ENCODE data around the gene OR51F2. TPM values are rescaled to one million over a fixed set of nuclear protein-coding genes. Genes with fewer than 3 reads are reported as not detected.

The OR51F2 gene
- total RNA-seq (2014; rRNA removed; shearing (Covaris generic)) (not detected in 2 replicates), polyA plus RNA-seq (2016; fragmentation: Nextera tagmentation; extraction: Ambion mirVana) (not detected in 2 replicates)
- long read RNA-seq, result 0 reads

GRCh38 chr11:4821021-4821420 is at the start of gene OR51F2:
Gene OR51F2 (plus strand): TSS chr11:4821321. CDS start chr11:4821422, 101 bp downstream.
- no peaks in the 10 kb centered on the region for H3F3A ChIP-seq (replicated peaks; ENCODE audit: low read depth)
- H3K27me3 ChIP-seq (ENCODE audit: insufficient read depth), result no peaks in the 10 kb centered on the region
- no peak within 1 kb of the TSS for H3K27ac Mint-ChIP-seq
- no peaks in the 10 kb centered on the region for H3K27me3 Mint-ChIP-seq (ENCODE audit: insufficient read depth, low read depth, poor library complexity)
- no peak within 1 kb of the TSS for H3K27ac ChIP-seq (ENCODE audit: low read depth)
- no peaks in the 10 kb centered on the region for H4K20me1 ChIP-seq (replicated peaks; ENCODE audit: insufficient read depth)
- H3K4me1 Mint-ChIP-seq, result no peaks in the 10 kb centered on the region; the same call in 2 of the 3 replicates
- no peak for DNase-seq (ENCODE audit: low spot score)
- H3K36me3 Mint-ChIP-seq (ENCODE audit: low read depth), result no peaks in the 10 kb centered on the region
- 0 out of 2 replicates have a peak, but pooled peaks cover 11% of the 10 kb centered on the region for H3K9me2 ChIP-seq (ENCODE audit: insufficient read depth)
- no peaks in the 10 kb centered on the region for H3K9me3 Mint-ChIP-seq
- H3K79me2 ChIP-seq (replicated peaks; ENCODE audit: insufficient read depth), result no peaks in the 10 kb centered on the region
- H3K4me3 Mint-ChIP-seq, result no peak within 1 kb of the TSS
- H3K4me1 ChIP-seq (ENCODE audit: insufficient read depth), result no peaks in the 10 kb centered on the region
- no peak within 1 kb of the TSS for H3K4me3 ChIP-seq
- no peak within 1 kb of the TSS for H2AFZ ChIP-seq
- H3K36me3 ChIP-seq (ENCODE audit: insufficient read depth), result no peaks in the 10 kb centered on the region
- H3K4me2 ChIP-seq, result no peak within 1 kb of the TSS
- no peak for ATAC-seq
- TF ChIP-seq NANOG (IDR thresholded peaks at IDR 0.05; ENCODE audit: borderline replicate concordance) (no peak), ZNF462 (CRISPR knock-in tag; IDR thresholded peaks at IDR 0.05) (no peak), STAT1 (IDR thresholded peaks at IDR 0.05; ENCODE audit: unreplicated experiment) (no peak), ZNF114 (CRISPR knock-in tag; IDR thresholded peaks at IDR 0.05) (no peak), JUNB (IDR thresholded peaks at IDR 0.05; ENCODE audit: unreplicated experiment) (no peak), CREB1 (CRISPR knock-in tag; IDR thresholded peaks at IDR 0.05; ENCODE audit: low read depth) (no peak), ZNF331 (CRISPR knock-in tag; IDR thresholded peaks at IDR 0.05; ENCODE audit: low read depth) (no peak), REST (IDR thresholded peaks at IDR 0.05; ENCODE audit: unreplicated experiment) (no peak), EZH2 (IDR thresholded peaks at IDR 0.05; ENCODE audit: low read depth, unreplicated experiment) (no peak), CTCF (conservative IDR thresholded peaks at IDR 0.05; ENCODE audit: low read depth in 2 of 2) (no peak), ETS1 (IDR thresholded peaks at IDR 0.05) (no peak), POLR2AphosphoS5 (IDR thresholded peaks at IDR 0.05; ENCODE audit: low read depth) (no peak), EZH2phosphoT487 (IDR thresholded peaks at IDR 0.05; ENCODE audit: unreplicated experiment) (no peak)

Data from GM23338 (cell line).